ENCODE data around the gene C8B.

C8B gene

GRCh38 chr1:56965916-56966697 lies at the start of gene C8B:
TSS of gene C8B (minus strand) at chr1:56966015. CDS start at chr1:56965948, 67 bp downstream.
- TF ChIP-seq FOXM1 (IDR thresholded peaks at IDR 0.05; ENCODE audit: borderline replicate concordance, low read depth), result no peak

GRCh38 chr1:57015071-57015470 lies 49.3 kb upstream of the C8B start:
- no peak for TF ChIP-seq FOXM1 (IDR thresholded peaks at IDR 0.05; ENCODE audit: borderline replicate concordance, low read depth)
- TF ChIP-seq ZBTB7A (IDR thresholded peaks at IDR 0.05; ENCODE audit: low read depth), result no peak
- no peak for TF ChIP-seq TCF12 (IDR thresholded peaks at IDR 0.05; ENCODE audit: low read depth)
- no peak for TF ChIP-seq MAX (IDR thresholded peaks at IDR 0.05)

- TF ChIP-seq TEAD4 (IDR thresholded peaks at IDR 0.05) (no peak), YY1 (IDR thresholded peaks at IDR 0.05; ENCODE audit: low read depth) (no peak), REST (IDR thresholded peaks at IDR 0.05; ENCODE audit: low read depth) (no peak), EP300 (IDR thresholded peaks at IDR 0.05; ENCODE audit: borderline replicate concordance) (no peak), FOXM1 (IDR thresholded peaks at IDR 0.05; ENCODE audit: borderline replicate concordance, low read depth) (no peak), TAF1 (IDR thresholded peaks at IDR 0.05; ENCODE audit: low read depth) (no peak)
Measured at GRCh38 chr1:57013522-57013921, 47.7 kb upstream of the C8B start.

DNA sequence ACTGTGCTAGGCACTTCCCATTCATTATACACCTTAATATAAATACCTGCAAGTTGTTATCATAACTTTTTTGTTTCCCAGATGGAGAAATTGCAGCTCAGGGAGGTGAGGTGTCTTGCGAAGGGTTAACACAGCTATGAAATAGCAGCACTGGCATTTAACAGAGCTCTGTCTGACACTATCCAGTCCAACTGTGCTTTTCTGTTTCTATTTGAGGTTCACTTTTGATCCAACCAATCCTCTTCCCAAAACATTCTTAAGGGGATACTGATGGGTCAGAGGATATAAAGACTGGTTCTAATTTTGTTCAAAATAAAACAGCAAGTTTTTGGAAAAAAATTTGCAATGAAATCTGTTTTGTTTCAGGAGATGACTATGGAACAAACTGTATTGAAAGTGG lies 46.5 kb upstream of the C8B start:
- TF ChIP-seq ZBTB7A (IDR thresholded peaks at IDR 0.05; ENCODE audit: low read depth) (no peak), REST (IDR thresholded peaks at IDR 0.05; ENCODE audit: low read depth) (no peak), YY1 (IDR thresholded peaks at IDR 0.05; ENCODE audit: low read depth) (no peak), TEAD4 (IDR thresholded peaks at IDR 0.05) (no peak), TCF12 (IDR thresholded peaks at IDR 0.05; ENCODE audit: low read depth) (no peak), CEBPB (IDR thresholded peaks at IDR 0.05) (no peak), EP300 (IDR thresholded peaks at IDR 0.05; ENCODE audit: borderline replicate concordance) (no peak), MAX (IDR thresholded peaks at IDR 0.05) (no peak), TAF1 (IDR thresholded peaks at IDR 0.05; ENCODE audit: low read depth) (no peak), NFIC (IDR thresholded peaks at IDR 0.05) (no peak)

DNA sequence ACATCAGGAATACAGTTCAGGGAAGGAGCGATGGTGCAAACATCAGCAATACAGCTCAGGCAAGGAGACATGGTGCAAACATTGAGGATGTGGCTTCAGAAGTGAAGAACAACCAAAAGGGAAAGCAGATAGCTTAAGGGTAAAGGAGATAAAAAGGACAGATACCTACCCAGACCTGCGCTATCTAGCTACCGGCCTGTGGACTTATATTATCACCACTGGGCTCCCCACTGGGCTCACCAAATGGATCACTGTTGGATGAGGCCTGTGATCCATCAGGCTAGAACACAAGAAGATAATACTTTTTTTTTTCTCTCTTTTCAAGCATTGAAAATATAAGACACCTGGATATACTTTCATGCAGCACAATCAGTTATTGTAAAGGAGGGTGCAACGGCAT lies 44.7 kb upstream of the C8B start:
- TF ChIP-seq FOXM1 (IDR thresholded peaks at IDR 0.05; ENCODE audit: borderline replicate concordance, low read depth), result no peak
- no peak for TF ChIP-seq TCF12 (IDR thresholded peaks at IDR 0.05; ENCODE audit: low read depth)
- TF ChIP-seq ZBTB7A (IDR thresholded peaks at IDR 0.05; ENCODE audit: low read depth), result no peak
- no peak for TF ChIP-seq TAF1 (IDR thresholded peaks at IDR 0.05; ENCODE audit: low read depth)
- no peak for TF ChIP-seq RAD21 (IDR thresholded peaks at IDR 0.05; ENCODE audit: low read depth)

GRCh38 chr1:57007948-57008347 lies 42.1 kb upstream of the C8B start:
- TF ChIP-seq EP300 (IDR thresholded peaks at IDR 0.05; ENCODE audit: borderline replicate concordance), result no peak
- TF ChIP-seq TEAD4 (IDR thresholded peaks at IDR 0.05), result no peak

DNA sequence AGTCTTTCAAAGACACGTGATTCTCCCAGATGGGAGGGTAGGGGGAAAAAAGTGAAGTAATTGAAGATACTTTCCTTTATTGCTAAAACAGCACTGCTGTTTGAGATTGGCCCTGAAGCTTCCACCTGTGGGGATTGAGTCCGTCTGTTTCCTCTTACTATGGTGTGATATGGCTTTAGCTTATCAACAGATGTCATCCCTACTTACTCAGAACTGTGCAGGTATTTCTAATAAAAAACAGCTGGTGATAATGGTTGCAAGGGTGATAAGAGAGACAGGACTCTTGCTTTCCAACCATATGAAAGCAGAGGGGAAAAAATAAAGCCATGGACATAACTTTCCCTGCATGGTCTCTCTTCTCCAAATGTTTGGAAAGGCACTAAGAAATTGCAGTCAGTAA lies 41.7 kb upstream of the C8B start:
- TF ChIP-seq TEAD4 (IDR thresholded peaks at IDR 0.05), result no peak
- no peak for TF ChIP-seq CREB1 (IDR thresholded peaks at IDR 0.05; ENCODE audit: low read depth)
- no peak for TF ChIP-seq RAD21 (IDR thresholded peaks at IDR 0.05; ENCODE audit: low read depth)
- no peak for TF ChIP-seq EGR1 (IDR thresholded peaks at IDR 0.05)
- no peak for TF ChIP-seq EP300 (IDR thresholded peaks at IDR 0.05; ENCODE audit: borderline replicate concordance)
- no peak for TF ChIP-seq TAF1 (IDR thresholded peaks at IDR 0.05; ENCODE audit: low read depth)
- no peak for TF ChIP-seq USF1 (IDR thresholded peaks at IDR 0.05)
- no peak for TF ChIP-seq TCF12 (IDR thresholded peaks at IDR 0.05; ENCODE audit: low read depth)
- no peak for TF ChIP-seq CEBPB (IDR thresholded peaks at IDR 0.05)
- no peak for TF ChIP-seq MAX (IDR thresholded peaks at IDR 0.05)
- no peak for TF ChIP-seq NFIC (IDR thresholded peaks at IDR 0.05)
- TF ChIP-seq ZBTB7A (IDR thresholded peaks at IDR 0.05; ENCODE audit: low read depth), result no peak
- no peak for TF ChIP-seq FOXM1 (IDR thresholded peaks at IDR 0.05; ENCODE audit: borderline replicate concordance, low read depth)
- no peak for TF ChIP-seq REST (IDR thresholded peaks at IDR 0.05; ENCODE audit: low read depth)
- no peak for TF ChIP-seq YY1 (IDR thresholded peaks at IDR 0.05; ENCODE audit: low read depth)

Data from Ishikawa (cell line).